AG04449 (cell line): ENCODE measurements around the gene STXBP2.

Experiments
- CTCF ChIA-PET: fragments of 350-600 bp; formaldehyde crosslinking; extraction: SDS; loops from one replicate; lab custom pipeline; 2021; ENCODE audit warnings: antibody characterized with exemption; lab: Yijun Ruan, JAX
- POLR2A ChIA-PET: fragments of 400-600, 350-600 bp; formaldehyde crosslinking; extraction: SDS; loops from one replicate; lab custom pipeline; 2020; ENCODE audit warnings: antibody characterized with exemption, inconsistent platforms; lab: Yijun Ruan, JAX
- DNase-seq: peaks from one replicate; pipeline ENCODE4 v3.0.0-alpha.2; 2010; ENCODE audit warnings: low read depth, low spot score
- H3K4me3 ChIP-seq: 2 replicates; pipeline ENCODE4 v1.5.1; 2011; ENCODE audit warnings: low read depth, mild to moderate bottlenecking, control low read depth, low read length
- TF ChIP-seq, protein P1 (sequence below): IDR thresholded peaks from one replicate; pipeline ENCODE4 v1.5.1; 2011; ENCODE audit warnings: mild to moderate bottlenecking, moderate library complexity, low read length, control low read depth, inconsistent platforms; ENCODE audit not compliant: insufficient read depth; ENCODE audit errors: missing control alignments

Gene STXBP2

DNA sequence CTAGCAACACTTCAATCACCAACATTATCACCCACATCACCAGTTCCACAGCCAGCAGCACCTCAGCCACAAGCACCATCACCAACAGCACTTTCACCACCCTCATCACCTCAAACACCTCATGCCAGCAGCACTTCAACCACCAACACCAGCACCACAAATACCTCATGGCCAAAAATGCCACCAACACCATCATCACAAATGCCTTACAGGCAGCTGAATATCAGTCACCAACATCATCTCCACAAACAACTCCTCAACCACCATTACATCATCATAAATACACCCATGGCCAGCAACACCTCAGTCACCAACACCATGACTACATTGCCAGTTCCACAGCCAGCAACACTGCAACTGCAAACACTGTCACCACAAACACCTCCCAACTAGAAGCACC lies 54.6 kb downstream of the STXBP2 start:
- ChIA-PET POLR2A (no interaction called here), CTCF (no interaction called here)

DNA sequence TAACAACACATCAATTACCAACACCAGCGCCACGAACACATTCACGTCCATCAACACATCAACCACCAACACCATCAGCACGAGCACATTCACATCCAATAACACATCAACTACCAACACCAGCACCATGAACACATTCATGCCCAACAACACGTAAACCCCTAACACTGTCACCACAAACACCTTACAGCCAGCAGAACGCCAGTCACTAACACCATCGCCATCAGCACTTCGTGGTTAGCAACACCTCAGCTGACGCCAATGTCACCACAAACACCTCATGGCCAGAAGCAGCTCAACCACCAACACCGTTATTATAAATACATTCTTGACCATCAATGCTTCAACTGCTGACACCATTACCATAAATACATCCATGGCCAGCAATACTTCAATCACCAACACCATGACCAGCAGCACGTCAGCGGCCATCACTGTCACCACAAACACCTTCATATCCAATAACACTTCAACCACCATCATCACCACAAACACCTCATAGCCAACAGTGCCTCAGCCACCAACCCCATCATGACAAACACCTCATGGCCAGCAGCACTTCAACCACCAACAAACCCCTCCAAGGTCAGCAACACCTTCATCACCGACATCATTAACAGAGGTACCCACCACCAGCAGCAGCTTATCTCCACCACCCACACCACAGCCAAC lies 55.6 kb downstream of the STXBP2 start:
- TF ChIP-seq, protein P1, sequence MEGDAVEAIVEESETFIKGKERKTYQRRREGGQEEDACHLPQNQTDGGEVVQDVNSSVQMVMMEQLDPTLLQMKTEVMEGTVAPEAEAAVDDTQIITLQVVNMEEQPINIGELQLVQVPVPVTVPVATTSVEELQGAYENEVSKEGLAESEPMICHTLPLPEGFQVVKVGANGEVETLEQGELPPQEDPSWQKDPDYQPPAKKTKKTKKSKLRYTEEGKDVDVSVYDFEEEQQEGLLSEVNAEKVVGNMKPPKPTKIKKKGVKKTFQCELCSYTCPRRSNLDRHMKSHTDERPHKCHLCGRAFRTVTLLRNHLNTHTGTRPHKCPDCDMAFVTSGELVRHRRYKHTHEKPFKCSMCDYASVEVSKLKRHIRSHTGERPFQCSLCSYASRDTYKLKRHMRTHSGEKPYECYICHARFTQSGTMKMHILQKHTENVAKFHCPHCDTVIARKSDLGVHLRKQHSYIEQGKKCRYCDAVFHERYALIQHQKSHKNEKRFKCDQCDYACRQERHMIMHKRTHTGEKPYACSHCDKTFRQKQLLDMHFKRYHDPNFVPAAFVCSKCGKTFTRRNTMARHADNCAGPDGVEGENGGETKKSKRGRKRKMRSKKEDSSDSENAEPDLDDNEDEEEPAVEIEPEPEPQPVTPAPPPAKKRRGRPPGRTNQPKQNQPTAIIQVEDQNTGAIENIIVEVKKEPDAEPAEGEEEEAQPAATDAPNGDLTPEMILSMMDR: no peak
- POLR2A ChIA-PET: no interaction called here
- no peak overlapping the region for H3K4me3 ChIP-seq
- CTCF ChIA-PET: no interaction called here
- no peak for DNase-seq

More for the DNA sequence above, 54.6 kb downstream of the STXBP2 start:
- H3K4me3 ChIP-seq: no peak overlapping the region
- TF ChIP-seq, protein P1: no peak
- no peak for DNase-seq

DNA sequence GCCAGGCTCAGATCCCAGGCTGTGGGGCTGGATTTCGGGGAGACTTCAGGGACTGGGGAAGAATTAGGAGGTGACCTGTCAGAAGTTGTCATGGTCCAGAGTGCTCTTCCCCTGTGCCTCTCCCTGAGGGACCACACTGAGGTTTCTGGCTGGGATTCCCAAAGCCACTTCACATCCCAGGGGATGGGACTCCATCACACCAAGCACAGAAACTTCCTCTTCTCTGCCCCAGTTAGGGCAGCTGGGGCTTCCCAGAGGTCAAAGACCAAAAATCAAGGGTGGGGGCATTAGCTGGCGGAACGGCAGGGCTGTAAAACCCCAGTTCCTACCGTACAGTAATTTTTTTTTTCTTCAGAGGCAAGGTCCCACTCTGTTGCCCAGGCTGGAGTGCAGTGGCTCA lies 57.6 kb downstream of the STXBP2 start:
- no peak overlapping the region for H3K4me3 ChIP-seq
- TF ChIP-seq, protein P1: no peak
- no peak for DNase-seq
- CTCF ChIA-PET: interaction anchor here (1.4 kb wide), 1 partner anchor 13 kb away, joined by 9 read pairs; the partner anchor contains the start of gene TRAPPC5
- POLR2A ChIA-PET: no interaction called here
